Gastroesophageal sphincter (tissue), 3 donors: ENCODE results near the gene CKAP4.

Experiments used
- CTCF ChIP-seq, 4 experiments: fragments of 200-600 bp in 2 of 4; fragments of 450-650 bp in 2 of 4; sonication (generic) in 1 of 4; IDR thresholded peaks; one replicate each; pipeline ENCODE4 v1.5.1; 2017 to 2019; ENCODE audit warnings: antibody characterized with exemption in 4 of 4, mild to moderate bottlenecking in 2 of 4, moderate library complexity in 2 of 4
- EP300 ChIP-seq: sonication (generic); formaldehyde crosslinking; IDR thresholded peaks from one replicate; pipeline ENCODE4 v1.6.1; 2017; ENCODE audit warnings: antibody characterized with exemption, mild to moderate bottlenecking
- POLR2A ChIP-seq, 2 donors: fragments of 450-650 bp; IDR thresholded peaks; one replicate each; pipeline ENCODE4 v1.6.1; 2017; ENCODE audit warnings: antibody characterized with exemption in 2 of 2, mild to moderate bottlenecking in 2 of 2, moderate library complexity in 1 of 2

- TF ChIP-seq CTCF (IDR thresholded peaks at IDR 0.05) (no peak), EP300 (no peak), POLR2A (IDR thresholded peaks at IDR 0.05) (no peak)
Measured at GRCh38 chr12:106190581-106190980, 57.2 kb downstream of the CKAP4 start.
